ENCODE results near the gene MATN1.

GRCh38 chr1:30741239-30741894 lies 18.0 kb upstream of the MATN1 start:
- no peak for TF ChIP-seq CTCF (IDR thresholded peaks at IDR 0.05; ENCODE audit: poor library complexity)
- TF ChIP-seq EZH2phosphoT487 (IDR thresholded peaks at IDR 0.05; ENCODE audit: low read depth, severe bottlenecking, unreplicated experiment): no peak
